Measurements from ENCODE around the gene TSPAN9. TPM values are rescaled to one million over a fixed set of nuclear protein-coding genes. Genes with fewer than 3 reads are reported as not detected.
A peak's percentile ranks its signal among the peaks of the same experiment; 100 is the strongest.

Gene TSPAN9
- total and polyA plus RNA-seq, 4 donors, result 27.6 to 40.1 (median 30.9) TPM

- no peaks in the 10 kb centered on the region for H3K36me3 ChIP-seq (ENCODE audit: control insufficient read depth, insufficient read depth, low read length)
- no peaks in the 10 kb centered on the region for H3K9me3 ChIP-seq (ENCODE audit: control insufficient read depth, insufficient read depth, low read length)
- H3K27me3 ChIP-seq (ENCODE audit: control insufficient read depth, insufficient read depth, low read length), result peaks cover 5% of the 10 kb centered on the region
- WGBS (ENCODE audit: insufficient coverage), result 71% methylated on average over 7 of the region's 8 CpGs
- no peak overlapping the region for H3K4me3 ChIP-seq (ENCODE audit: low read depth, low read length)
- H3K4me1 ChIP-seq (ENCODE audit: control insufficient read depth, insufficient read depth, low read length), result peaks cover 47% of the 10 kb centered on the region
- no peak overlapping the region for H3K27ac ChIP-seq (ENCODE audit: low read depth, low read length)
- DNase-seq (ENCODE audit: low read depth in 4 of 6, low spot score in 6 of 6), result no peak
These were observed 120.1 kb downstream of the TSPAN9 start for GRCh38 chr12:3197131-3197818.

- 1% methylated on average over 42 of the region's 45 CpGs for WGBS (ENCODE audit: insufficient coverage)
- peak overlapping the region; percentile 60 for H3K27ac ChIP-seq (ENCODE audit: low read depth, low read length)
- peaks cover 60% of the 10 kb centered on the region for H3K4me1 ChIP-seq (ENCODE audit: control insufficient read depth, insufficient read depth, low read length)
- peak in 2 of 6 donors; percentile 78 to 86 for DNase-seq (ENCODE audit: low read depth in 4 of 6, low spot score in 6 of 6)
- peak overlapping the region; percentile 51 for H3K4me3 ChIP-seq (ENCODE audit: low read depth, low read length)
- H3K27me3 ChIP-seq (ENCODE audit: control insufficient read depth, insufficient read depth, low read length), result peaks cover 5% of the 10 kb centered on the region
- H3K36me3 ChIP-seq (ENCODE audit: control insufficient read depth, insufficient read depth, low read length), result peaks cover 2% of the 10 kb centered on the region
- no peaks in the 10 kb centered on the region for H3K9me3 ChIP-seq (ENCODE audit: control insufficient read depth, insufficient read depth, low read length)
These were observed 122.4 kb downstream of the TSPAN9 start for GRCh38 chr12:3199551-3200031.

DNA sequence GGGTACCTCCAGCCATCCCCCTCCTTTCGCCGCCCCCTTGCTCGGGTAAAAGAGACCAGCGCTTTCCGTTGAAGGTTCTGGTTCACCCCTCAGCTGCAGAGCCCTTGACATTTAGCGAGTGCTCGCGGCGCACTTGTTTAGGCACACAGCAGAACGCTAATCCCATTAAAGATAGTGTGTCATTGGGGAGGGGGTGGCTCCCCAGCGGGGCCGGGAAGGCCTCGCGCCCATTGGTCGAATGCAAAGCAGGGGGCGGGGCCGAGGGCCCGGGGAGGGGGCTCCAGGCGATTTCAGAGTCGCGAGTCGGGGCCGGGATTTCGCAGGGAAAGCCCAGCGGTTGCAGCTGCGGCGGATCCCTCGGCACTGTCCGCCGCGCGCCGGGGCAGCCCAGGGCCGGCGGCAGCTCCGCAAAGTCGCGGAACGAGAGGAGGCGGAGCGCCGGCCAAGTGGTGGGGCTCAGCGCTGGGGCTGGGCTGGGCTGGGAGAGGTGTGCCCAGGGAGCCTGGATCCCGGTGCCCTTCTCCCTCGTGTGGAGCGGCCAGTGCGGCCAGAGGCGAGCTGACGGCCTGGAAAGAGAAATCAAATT lies 122.9 kb downstream of the TSPAN9 start:
- peaks cover 5% of the 10 kb centered on the region for H3K27me3 ChIP-seq (ENCODE audit: control insufficient read depth, insufficient read depth, low read length)
- peak overlapping the region; percentile 51 for H3K4me3 ChIP-seq (ENCODE audit: low read depth, low read length)
- WGBS (ENCODE audit: insufficient coverage), result under 1% methylated on average over 49 of the region's 49 CpGs
- H3K9me3 ChIP-seq (ENCODE audit: control insufficient read depth, insufficient read depth, low read length), result no peaks in the 10 kb centered on the region
- peaks cover 56% of the 10 kb centered on the region for H3K4me1 ChIP-seq (ENCODE audit: control insufficient read depth, insufficient read depth, low read length)
- peaks cover 2% of the 10 kb centered on the region for H3K36me3 ChIP-seq (ENCODE audit: control insufficient read depth, insufficient read depth, low read length)
- peak; percentile 60 to 95 (median 74) for DNase-seq (ENCODE audit: low read depth in 4 of 6, low spot score in 6 of 6)
- H3K27ac ChIP-seq (ENCODE audit: low read depth, low read length), result peak overlapping the region; percentile 60

- Histone ChIP-seq H3K4me1 (ENCODE audit: control insufficient read depth, insufficient read depth, low read length) (peaks cover 56% of the 10 kb centered on the region), H3K4me3 (ENCODE audit: low read depth, low read length) (peak overlapping the region; percentile 51), H3K27me3 (ENCODE audit: control insufficient read depth, insufficient read depth, low read length) (peaks cover 5% of the 10 kb centered on the region), H3K27ac (ENCODE audit: low read depth, low read length) (no peak overlapping the region), H3K9me3 (ENCODE audit: control insufficient read depth, insufficient read depth, low read length) (no peaks in the 10 kb centered on the region), H3K36me3 (ENCODE audit: control insufficient read depth, insufficient read depth, low read length) (peaks cover 2% of the 10 kb centered on the region)
- under 1% methylated on average over 41 of the region's 41 CpGs for WGBS (ENCODE audit: insufficient coverage)
- peak in 1 of 6 donors; percentile 44 for DNase-seq (ENCODE audit: low read depth in 4 of 6, low spot score in 6 of 6)
These were observed 123.6 kb downstream of the TSPAN9 start for GRCh38 chr12:3200814-3201233.

DNA sequence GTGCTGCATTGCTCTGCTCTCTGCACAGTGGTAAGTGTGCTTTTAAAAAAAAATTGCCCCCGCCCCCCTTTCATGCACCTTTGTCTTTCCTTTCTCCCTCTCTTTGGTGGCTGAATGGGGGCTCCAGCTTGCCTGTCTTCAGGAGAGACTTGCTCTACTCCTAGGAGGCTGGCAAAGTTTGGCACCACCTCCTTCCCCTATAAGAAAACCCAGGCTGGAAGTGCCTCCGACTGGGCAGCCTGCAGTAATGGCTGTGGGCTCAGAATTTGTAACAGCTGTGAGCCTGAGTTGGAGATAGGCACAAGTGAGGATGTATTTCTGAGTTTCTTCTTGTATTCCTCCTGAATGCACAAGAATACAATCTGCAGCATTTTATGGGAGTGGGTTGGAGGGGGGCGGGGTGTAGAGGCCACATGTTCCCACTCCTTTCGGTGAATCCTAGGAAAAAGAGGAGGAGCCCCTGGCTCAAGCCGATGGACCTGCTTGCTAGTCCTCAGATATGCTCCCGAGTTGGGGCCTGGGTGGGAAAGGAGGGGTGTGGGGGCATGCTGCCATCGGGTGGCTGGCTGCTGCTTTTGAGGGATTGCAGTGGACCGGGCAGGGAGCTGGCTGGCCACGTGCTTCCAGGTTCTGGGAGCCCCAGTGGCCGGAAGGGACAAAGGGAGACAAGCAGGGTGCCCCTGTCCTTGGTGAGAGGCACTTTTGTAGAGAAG lies 124.3 kb downstream of the TSPAN9 start:
- Histone ChIP-seq H3K9me3 (ENCODE audit: control insufficient read depth, insufficient read depth, low read length) (no peaks in the 10 kb centered on the region), H3K36me3 (ENCODE audit: control insufficient read depth, insufficient read depth, low read length) (peaks cover 6% of the 10 kb centered on the region), H3K27ac (ENCODE audit: low read depth, low read length) (no peak overlapping the region), H3K27me3 (ENCODE audit: control insufficient read depth, insufficient read depth, low read length) (peaks cover 5% of the 10 kb centered on the region), H3K4me1 (ENCODE audit: control insufficient read depth, insufficient read depth, low read length) (peaks cover 59% of the 10 kb centered on the region), H3K4me3 (ENCODE audit: low read depth, low read length) (peak overlapping the region; percentile 51)
- 25% methylated on average over 9 of the region's 10 CpGs for WGBS (ENCODE audit: insufficient coverage)
- DNase-seq (ENCODE audit: low read depth in 4 of 6, low spot score in 6 of 6), result peak in 1 of 6 donors; percentile 29

GRCh38 chr12:3202096-3202495 lies 124.9 kb downstream of the TSPAN9 start:
- 61% methylated on average over 9 of the region's 11 CpGs for WGBS (ENCODE audit: insufficient coverage)
- H3K4me3 ChIP-seq (ENCODE audit: low read depth, low read length), result peak overlapping the region; percentile 51
- H3K27ac ChIP-seq (ENCODE audit: low read depth, low read length), result no peak overlapping the region
- H3K4me1 ChIP-seq (ENCODE audit: control insufficient read depth, insufficient read depth, low read length), result peaks cover 62% of the 10 kb centered on the region
- peaks cover 6% of the 10 kb centered on the region for H3K36me3 ChIP-seq (ENCODE audit: control insufficient read depth, insufficient read depth, low read length)
- H3K9me3 ChIP-seq (ENCODE audit: control insufficient read depth, insufficient read depth, low read length), result no peaks in the 10 kb centered on the region
- no peak for DNase-seq (ENCODE audit: low read depth in 4 of 6, low spot score in 6 of 6)
- H3K27me3 ChIP-seq (ENCODE audit: control insufficient read depth, insufficient read depth, low read length), result peaks cover 5% of the 10 kb centered on the region

GRCh38 chr12:3202734-3203446 lies 125.7 kb downstream of the TSPAN9 start:
- no peak overlapping the region for H3K4me3 ChIP-seq (ENCODE audit: low read depth, low read length)
- peaks cover 6% of the 10 kb centered on the region for H3K36me3 ChIP-seq (ENCODE audit: control insufficient read depth, insufficient read depth, low read length)
- WGBS (ENCODE audit: insufficient coverage), result 3% methylated on average over 6 of the region's 8 CpGs
- peaks cover 5% of the 10 kb centered on the region for H3K27me3 ChIP-seq (ENCODE audit: control insufficient read depth, insufficient read depth, low read length)
- H3K9me3 ChIP-seq (ENCODE audit: control insufficient read depth, insufficient read depth, low read length), result no peaks in the 10 kb centered on the region
- no peak overlapping the region for H3K27ac ChIP-seq (ENCODE audit: low read depth, low read length)
- H3K4me1 ChIP-seq (ENCODE audit: control insufficient read depth, insufficient read depth, low read length), result peaks cover 69% of the 10 kb centered on the region
- peak in 2 of 6 donors; percentile 71 to 84 for DNase-seq (ENCODE audit: low read depth in 4 of 6, low spot score in 6 of 6)

GRCh38 chr12:3203713-3204112 lies 126.5 kb downstream of the TSPAN9 start:
- Histone ChIP-seq H3K9me3 (ENCODE audit: control insufficient read depth, insufficient read depth, low read length) (no peaks in the 10 kb centered on the region), H3K4me1 (ENCODE audit: control insufficient read depth, insufficient read depth, low read length) (peaks cover 70% of the 10 kb centered on the region), H3K27ac (ENCODE audit: low read depth, low read length) (no peak overlapping the region), H3K4me3 (ENCODE audit: low read depth, low read length) (no peak overlapping the region), H3K27me3 (ENCODE audit: control insufficient read depth, insufficient read depth, low read length) (peaks cover 5% of the 10 kb centered on the region), H3K36me3 (ENCODE audit: control insufficient read depth, insufficient read depth, low read length) (peaks cover 6% of the 10 kb centered on the region)
- DNase-seq (ENCODE audit: low read depth in 4 of 6, low spot score in 6 of 6), result no peak
- WGBS (ENCODE audit: insufficient coverage), result 59% methylated on average over 2 of the region's 2 CpGs

GRCh38 chr12:3204143-3204542 lies 127.0 kb downstream of the TSPAN9 start:
- 93% methylated on average over 8 of the region's 10 CpGs for WGBS (ENCODE audit: insufficient coverage)
- H3K27ac ChIP-seq (ENCODE audit: low read depth, low read length), result no peak overlapping the region
- no peaks in the 10 kb centered on the region for H3K9me3 ChIP-seq (ENCODE audit: control insufficient read depth, insufficient read depth, low read length)
- H3K4me3 ChIP-seq (ENCODE audit: low read depth, low read length), result no peak overlapping the region
- peaks cover 66% of the 10 kb centered on the region for H3K4me1 ChIP-seq (ENCODE audit: control insufficient read depth, insufficient read depth, low read length)
- H3K36me3 ChIP-seq (ENCODE audit: control insufficient read depth, insufficient read depth, low read length), result peaks cover 6% of the 10 kb centered on the region
- peaks cover 5% of the 10 kb centered on the region for H3K27me3 ChIP-seq (ENCODE audit: control insufficient read depth, insufficient read depth, low read length)
- DNase-seq (ENCODE audit: low read depth in 4 of 6, low spot score in 6 of 6), result no peak

Data from spinal cord (tissue), 10 donors.